MCF 10A (cell line): Measurements from ENCODE around the gene PGLYRP4. TPM values are rescaled to one million over a fixed set of nuclear protein-coding genes. Genes with fewer than 3 reads are reported as not detected.

Experiments used
- BruUV-seq: library from RNA; stranded (reverse); fragments of 400-500 nt; replicated peaks from 2 replicates; lab custom pipeline; 2021; lab: Mats Ljungman, UMichigan
- CTCF ChIA-PET: fragments of 300-600 bp; sonication (Branson Sonifier 250); formaldehyde crosslinking; extraction: SDS; loops from one replicate; lab custom pipeline; 2021; ENCODE audit warnings: antibody characterized with exemption, inconsistent platforms; lab: Yijun Ruan, JAX
- POLR2A ChIA-PET: fragments of 300-600, 350-650 bp; sonication (Branson Sonifier 250); formaldehyde crosslinking; extraction: SDS; loops from one replicate; lab custom pipeline; 2020; ENCODE audit warnings: antibody characterized with exemption, inconsistent platforms; lab: Yijun Ruan, JAX
- DNase-seq: peaks from one replicate; pipeline ENCODE4 v3.0.0-alpha.2; 2018; ENCODE audit not compliant: unreplicated experiment
- H3K27ac Mint-ChIP-seq: one replicate; pipeline ENCODE4 v1.8.0; 2022; ENCODE audit warnings: mild to moderate bottlenecking, low read depth, mixed read lengths; ENCODE audit not compliant: unreplicated experiment
- H3K27me3 Mint-ChIP-seq: one replicate; pipeline ENCODE4 v1.8.0; 2022; ENCODE audit warnings: mixed read lengths; ENCODE audit not compliant: insufficient read depth, unreplicated experiment
- H3K36me3 Mint-ChIP-seq: one replicate; pipeline ENCODE4 v1.8.0; 2022; ENCODE audit warnings: mild to moderate bottlenecking, moderate library complexity, mixed read lengths; ENCODE audit not compliant: insufficient read depth, unreplicated experiment
- H3K4me1 Mint-ChIP-seq: one replicate; pipeline ENCODE4 v1.8.0; 2022; ENCODE audit warnings: mixed read lengths; ENCODE audit not compliant: insufficient read depth, unreplicated experiment
- H3K4me3 Mint-ChIP-seq: one replicate; pipeline ENCODE4 v1.8.0; 2022; ENCODE audit warnings: mild to moderate bottlenecking, moderate library complexity, mixed read lengths; ENCODE audit not compliant: unreplicated experiment
- H3K9me3 Mint-ChIP-seq: one replicate; pipeline ENCODE4 v1.8.0; 2022; ENCODE audit warnings: mixed read lengths; ENCODE audit not compliant: unreplicated experiment
- CTCF ChIP-seq: fragments of 200-600 bp; IDR thresholded peaks from one replicate; pipeline ENCODE4 v1.8.0; 2022; ENCODE audit warnings: antibody characterized with exemption, mild to moderate bottlenecking; ENCODE audit not compliant: unreplicated experiment
- intact Hi-C: fragments of 100-400 bp; cut with micrococcal nuclease; formaldehyde crosslinking; loops from 2 replicates; pipeline ENCODE4 v1.14.1; 2022
- total RNA-seq: library from RNA; stranded (reverse); gene quantifications from 2 replicates; pipeline ENCODE4 v1.2.3, GENCODE V29; 2022

The PGLYRP4 gene
- total RNA-seq, 1 experiment from 2014 or later = not detected

- POLR2A ChIA-PET = no interaction called here
- H3K9me3 Mint-ChIP-seq = no peaks in the 10 kb centered on the region
- H3K4me1 Mint-ChIP-seq = no peaks in the 10 kb centered on the region
- H3K4me3 Mint-ChIP-seq = no peak overlapping the region
- CTCF ChIA-PET = interaction anchor here (0.6 to 1.6 kb wide), 4 partner anchors 17 to 853 kb away, joined by 3 to 8 read pairs (median 4); partner anchors contain the start of gene S100A9
- DNase-seq = no peak
- no TSS peak for BruUV-seq
- H3K27me3 Mint-ChIP-seq = peaks cover 59% of the 10 kb centered on the region
- intact Hi-C loops = no loop called here
- no peak overlapping the region for H3K27ac Mint-ChIP-seq
- TF ChIP-seq CTCF = no peak
- H3K36me3 Mint-ChIP-seq = no peaks in the 10 kb centered on the region
These were observed 43.0 kb downstream of the PGLYRP4 start for GRCh38 chr1:153305682-153306081.

GRCh38 chr1:153302308-153302707 lies 46.3 kb downstream of the PGLYRP4 start:
- Mint-ChIP-seq H3K4me3 (no peak overlapping the region), H3K9me3 (no peaks in the 10 kb centered on the region), H3K4me1 (no peaks in the 10 kb centered on the region), H3K27me3 (peaks cover 60% of the 10 kb centered on the region), H3K36me3 (no peaks in the 10 kb centered on the region), H3K27ac (no peak overlapping the region)
- ChIA-PET CTCF (interaction anchor here (0.6 to 1.0 kb wide), 2 partner anchors 14 to 431 kb away, joined by 3 to 4 read pairs; no protein-coding TSS in a partner anchor), POLR2A (no interaction called here)
- DNase-seq = no peak
- BruUV-seq = no TSS peak
- intact Hi-C loops = no loop called here
- TF ChIP-seq CTCF = no peak

- Mint-ChIP-seq H3K36me3 (no peaks in the 10 kb centered on the region), H3K27me3 (peaks cover 29% of the 10 kb centered on the region), H3K4me3 (no peak overlapping the region), H3K9me3 (no peaks in the 10 kb centered on the region), H3K27ac (no peak overlapping the region), H3K4me1 (no peaks in the 10 kb centered on the region)
- no TSS peak for BruUV-seq
- TF ChIP-seq CTCF = no peak
- CTCF ChIA-PET = interaction anchor here (0.6 to 1.1 kb wide), 2 partner anchors 65 to 639 kb away, joined by 3 read pairs; no protein-coding TSS in a partner anchor
- DNase-seq = no peak
- intact Hi-C loops = no loop called here
- POLR2A ChIA-PET = no interaction called here
These were observed 54.8 kb downstream of the PGLYRP4 start for GRCh38 chr1:153293851-153294250.

- H3K27ac Mint-ChIP-seq = no peak overlapping the region
- H3K36me3 Mint-ChIP-seq = no peaks in the 10 kb centered on the region
- no peak overlapping the region for H3K4me3 Mint-ChIP-seq
- intact Hi-C loops = no loop called here
- ChIA-PET CTCF (interaction anchor here (1.1 kb wide), 1 partner anchor 65 kb away, joined by 3 read pairs; no protein-coding TSS in a partner anchor), POLR2A (interaction anchor here (0.9 kb wide), 1 partner anchor 32 kb away, joined by 3 read pairs; no protein-coding TSS in a partner anchor)
- TF ChIP-seq CTCF = no peak
- peaks cover 29% of the 10 kb centered on the region for H3K27me3 Mint-ChIP-seq
- no peaks in the 10 kb centered on the region for H3K4me1 Mint-ChIP-seq
- DNase-seq = no peak
- no peaks in the 10 kb centered on the region for H3K9me3 Mint-ChIP-seq
- no TSS peak for BruUV-seq
These were observed 55.2 kb downstream of the PGLYRP4 start for GRCh38 chr1:153293480-153293775.
